HG03439 (cell line): Measurements from ENCODE around the gene MRPS18B.

Source experiments
- ATAC-seq: cut with Tn5 transposase; IDR thresholded peaks from one replicate; pipeline ENCODE4 v1.9.1; 2021; ENCODE audit warnings: mild to moderate bottlenecking, moderate library complexity; ENCODE audit not compliant: unreplicated experiment

The MRPS18B gene

DNA sequence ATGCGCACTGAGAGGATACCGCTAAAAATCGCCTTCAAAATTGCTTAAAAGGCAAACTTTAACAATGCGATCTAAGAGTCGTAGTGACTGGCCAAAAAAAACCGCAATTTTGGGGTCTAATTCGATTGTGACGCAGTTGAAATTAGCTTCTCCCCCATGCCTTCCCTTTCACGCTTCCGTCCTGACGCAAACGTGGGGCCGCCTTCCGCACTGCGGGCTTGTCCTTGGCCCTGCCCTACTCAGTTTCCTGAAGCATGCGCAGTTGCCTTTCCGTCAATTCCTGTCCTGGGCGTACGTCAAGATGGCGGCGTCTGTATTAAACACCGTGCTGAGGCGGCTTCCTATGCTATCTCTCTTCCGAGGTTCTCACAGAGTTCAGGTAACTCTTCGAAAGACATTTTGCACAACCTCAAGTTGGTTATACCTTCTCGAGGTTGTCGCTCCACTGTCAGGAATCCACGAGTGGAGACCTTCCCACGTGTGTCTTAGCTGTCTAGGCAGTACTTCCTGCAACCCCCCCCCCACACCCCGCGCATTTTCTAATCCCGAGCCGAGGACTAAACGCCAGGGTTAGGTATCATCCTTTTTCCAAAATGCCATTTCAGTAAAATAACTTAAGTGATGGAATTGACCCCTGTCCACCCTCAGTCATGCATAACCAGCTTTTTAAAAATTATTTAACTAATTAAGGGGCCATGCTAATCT lies at the start of gene MRPS18B:
Gene MRPS18B (plus strand): TSS at position 276 of the 705 bp plus-strand sequence. CDS start 26 bp downstream, at position 302.
- ATAC-seq = peak; percentile 76

DNA sequence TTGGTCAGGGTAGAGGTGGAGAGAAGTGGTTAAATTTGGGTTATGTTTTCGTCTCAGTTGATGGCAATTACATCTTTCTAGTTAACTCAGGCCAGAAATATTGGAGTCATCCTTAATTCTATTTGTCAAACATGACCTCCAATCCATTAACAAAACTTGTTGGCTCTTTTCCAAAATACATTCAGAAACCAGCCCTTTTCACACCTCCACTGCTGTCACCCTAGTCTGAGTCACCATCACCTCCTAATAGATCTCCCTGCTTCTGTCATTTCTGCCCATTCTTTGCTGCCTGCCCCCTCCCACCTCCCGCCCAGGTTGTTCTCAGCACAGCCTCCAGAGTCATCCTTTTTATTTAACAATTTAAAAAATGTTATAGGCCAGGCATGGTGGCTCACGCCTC lies 49.4 kb upstream of the MRPS18B start:
- no peak for ATAC-seq

DNA sequence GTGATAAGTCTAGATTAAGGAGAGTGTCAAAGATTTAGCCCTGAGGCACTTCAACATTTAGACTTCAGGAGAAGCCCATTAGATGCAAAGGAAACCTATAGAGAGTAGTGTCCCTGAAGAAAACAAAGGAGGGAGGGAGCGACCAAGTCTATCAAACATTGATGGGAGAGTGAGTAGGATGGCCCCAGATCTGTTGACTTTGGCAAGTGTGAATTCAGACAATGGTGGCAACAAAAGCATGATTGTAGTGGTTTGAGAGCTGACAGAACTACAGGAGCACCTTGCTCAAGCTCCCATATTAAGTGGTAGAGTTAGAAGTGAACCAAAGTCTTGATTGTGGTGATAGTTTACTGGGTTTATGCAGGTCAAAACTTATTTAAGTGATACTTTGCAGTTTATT lies 47.4 kb upstream of the MRPS18B start:
- no peak for ATAC-seq

DNA sequence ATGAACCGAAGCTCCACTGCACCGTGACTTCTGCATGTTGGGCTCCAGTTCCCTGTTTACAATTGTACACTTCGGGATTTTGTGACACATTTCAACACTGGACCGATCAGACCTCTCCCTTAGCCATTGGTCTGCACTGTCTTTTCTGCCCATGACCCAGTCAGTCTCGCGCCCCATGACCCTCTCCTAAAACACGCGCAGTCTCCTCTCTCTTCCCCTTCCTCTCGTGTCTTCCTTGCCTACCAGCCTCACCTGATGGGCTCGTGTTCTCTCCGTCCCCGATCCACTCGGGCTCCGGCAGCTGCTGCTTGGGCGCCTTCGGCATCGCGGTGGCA lies 46.9 kb upstream of the MRPS18B start:
- ATAC-seq = peak; percentile 11

DNA sequence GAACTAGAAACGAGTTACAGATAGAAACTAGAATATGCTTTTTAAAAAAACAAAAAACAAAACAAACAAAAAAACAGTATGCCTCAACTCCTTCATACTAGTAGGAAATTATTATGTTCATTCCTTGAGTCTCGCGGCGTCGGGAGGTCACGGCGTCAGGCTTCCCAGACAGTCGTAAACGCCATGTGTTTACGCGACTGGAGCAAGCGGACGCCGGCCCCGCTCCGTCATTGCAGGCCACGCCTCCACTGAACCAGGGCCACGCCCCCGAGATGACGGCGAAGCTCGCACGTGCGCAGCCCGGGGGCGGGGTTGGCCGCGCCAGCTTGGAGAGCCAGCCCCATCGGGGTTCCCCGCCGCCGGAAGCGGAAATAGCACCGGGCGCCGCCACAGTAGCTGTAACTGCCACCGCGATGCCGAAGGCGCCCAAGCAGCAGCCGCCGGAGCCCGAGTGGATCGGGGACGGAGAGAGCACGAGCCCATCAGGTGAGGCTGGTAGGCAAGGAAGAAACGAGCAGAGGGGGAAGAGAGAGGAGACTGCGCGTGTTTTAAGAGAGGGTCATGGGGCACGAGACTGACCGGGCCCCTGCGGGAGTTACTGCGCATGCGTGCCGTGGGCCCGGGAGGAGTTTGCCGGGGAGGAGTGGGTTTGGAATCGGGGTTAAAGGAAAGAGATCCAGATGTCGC lies 46.4 kb upstream of the MRPS18B start, which contains the start of gene ABCF1:
Gene ABCF1 (plus strand): TSS at position 368 of the 687 bp plus-strand sequence. CDS start 46 bp downstream, at position 414.
- ATAC-seq = peak; percentile 89

DNA sequence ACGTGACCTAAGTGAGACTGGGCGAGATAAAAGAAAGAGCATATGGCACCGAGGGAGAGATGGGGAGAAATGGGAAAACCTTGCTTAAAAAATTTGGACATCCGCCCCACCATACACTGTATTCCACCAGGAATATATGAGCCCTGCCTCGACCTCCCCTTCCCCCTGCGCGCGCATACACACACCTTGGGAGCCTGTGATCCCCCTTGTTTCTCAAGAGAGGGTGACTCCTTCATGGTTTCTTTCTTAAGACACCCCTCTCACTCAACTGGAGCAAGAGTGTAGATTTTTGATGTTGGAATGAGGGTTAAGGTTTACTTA lies 45.9 kb upstream of the MRPS18B start:
- ATAC-seq = no peak

DNA sequence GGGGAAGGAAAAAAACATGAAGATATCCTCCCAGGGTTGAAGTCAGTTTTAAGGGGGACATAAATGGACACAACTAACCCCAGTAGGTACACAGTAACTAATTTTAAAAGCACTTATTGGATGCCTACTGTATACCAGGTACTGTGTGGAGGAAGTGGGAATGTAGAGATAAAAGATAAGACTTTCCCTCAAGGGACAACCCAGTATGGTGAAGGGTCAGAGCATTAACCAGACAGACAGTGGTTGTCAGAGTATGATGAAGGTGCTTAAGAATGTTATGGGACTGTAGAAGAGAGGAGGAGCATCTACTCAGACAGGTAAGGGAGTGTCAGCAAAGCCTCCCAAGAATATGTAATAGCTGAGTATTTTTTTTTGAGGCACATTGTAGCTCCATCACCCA lies 45.5 kb upstream of the MRPS18B start:
- ATAC-seq = no peak

DNA sequence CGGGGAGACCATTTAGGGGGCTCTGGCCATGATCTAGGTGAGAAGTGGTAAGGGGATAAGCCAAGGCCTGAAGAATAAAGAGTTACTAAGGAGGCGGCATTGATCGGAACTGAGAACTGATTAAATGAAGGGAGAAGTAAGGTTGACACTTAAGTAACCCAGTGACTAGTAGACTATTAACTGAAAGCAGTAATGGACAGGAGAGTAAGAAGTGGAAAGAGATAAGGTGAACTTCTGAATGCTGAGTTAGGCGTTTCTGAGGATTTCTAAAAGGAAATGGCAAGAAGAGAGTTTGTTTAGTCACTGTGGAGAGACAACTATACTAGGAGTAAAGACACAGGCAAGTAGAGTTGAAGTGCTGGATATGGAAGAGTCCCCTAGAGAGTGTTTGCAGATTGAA lies 44.5 kb upstream of the MRPS18B start:
- no peak for ATAC-seq

DNA sequence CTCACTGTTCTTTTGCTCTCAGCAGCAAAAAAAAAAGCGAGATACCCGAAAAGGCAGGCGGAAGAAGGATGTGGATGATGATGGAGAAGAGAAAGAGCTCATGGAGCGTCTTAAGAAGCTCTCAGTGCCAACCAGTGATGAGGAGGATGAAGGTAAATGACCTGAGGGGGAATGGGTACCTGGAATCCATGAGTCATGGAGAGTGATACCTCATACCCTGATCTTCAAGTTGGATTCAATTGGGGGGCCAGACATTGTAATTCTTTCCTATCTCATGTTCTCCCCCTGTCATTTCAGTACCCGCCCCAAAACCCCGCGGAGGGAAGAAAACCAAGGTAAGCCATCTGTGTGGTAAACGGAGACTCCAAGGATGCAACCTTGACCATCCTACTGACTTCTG lies 39.6 kb upstream of the MRPS18B start:
- no peak for ATAC-seq

DNA sequence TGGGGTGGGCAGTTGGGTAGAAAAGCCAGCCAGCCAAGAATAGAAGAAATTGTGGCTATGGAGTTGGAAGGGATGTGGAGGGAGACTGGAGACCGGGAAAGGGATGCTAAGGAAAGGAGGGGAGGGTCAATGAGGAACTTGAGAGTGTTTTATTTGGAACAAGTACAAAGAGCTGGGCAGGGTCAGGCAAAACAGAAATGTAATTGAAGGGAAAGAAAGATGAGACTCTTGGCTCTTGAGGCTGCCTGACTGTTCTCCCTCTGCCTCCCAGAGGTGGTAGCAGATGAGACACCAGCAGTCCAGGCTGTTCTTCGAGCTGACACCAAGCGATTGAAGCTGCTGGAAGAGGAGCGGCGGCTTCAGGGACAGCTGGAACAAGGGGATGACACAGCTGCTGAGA lies 33.7 kb upstream of the MRPS18B start:
- no peak for ATAC-seq

DNA sequence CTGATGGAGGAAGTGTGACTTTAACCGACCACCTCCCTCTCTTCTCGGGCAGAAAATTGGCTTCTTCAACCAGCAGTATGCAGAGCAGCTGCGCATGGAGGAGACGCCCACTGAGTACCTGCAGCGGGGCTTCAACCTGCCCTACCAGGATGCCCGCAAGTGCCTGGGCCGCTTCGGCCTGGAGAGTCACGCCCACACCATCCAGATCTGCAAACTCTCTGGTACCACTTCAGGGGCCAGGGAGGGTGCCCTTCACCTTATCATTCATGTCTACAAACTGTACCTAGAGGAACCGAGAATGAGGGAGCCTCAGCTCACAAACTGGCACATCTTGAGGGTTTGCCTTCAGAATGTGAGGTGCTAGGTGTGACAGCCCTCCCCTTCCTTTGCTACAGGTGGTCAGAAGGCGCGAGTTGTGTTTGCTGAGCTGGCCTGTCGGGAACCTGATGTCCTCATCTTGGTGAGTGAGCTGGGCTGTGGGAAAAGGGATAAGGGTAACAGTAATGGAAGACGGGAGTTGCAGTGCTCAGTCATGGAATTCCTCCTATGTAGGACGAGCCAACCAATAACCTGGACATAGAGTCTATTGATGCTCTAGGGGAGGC lies 27.8 kb upstream of the MRPS18B start:
- ATAC-seq = no peak

DNA sequence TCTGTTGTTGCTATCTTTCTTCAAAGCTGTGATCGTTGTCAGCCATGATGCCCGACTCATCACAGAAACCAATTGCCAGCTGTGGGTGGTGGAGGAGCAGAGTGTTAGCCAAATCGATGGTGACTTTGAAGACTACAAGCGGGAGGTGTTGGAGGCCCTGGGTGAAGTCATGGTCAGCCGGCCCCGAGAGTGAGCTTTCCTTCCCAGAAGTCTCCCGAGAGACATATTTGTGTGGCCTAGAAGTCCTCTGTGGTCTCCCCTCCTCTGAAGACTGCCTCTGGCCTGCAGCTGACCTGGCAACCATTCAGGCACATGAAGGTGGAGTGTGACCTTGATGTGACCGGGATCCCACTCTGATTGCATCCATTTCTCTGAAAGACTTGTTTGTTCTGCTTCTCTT lies 27.1 kb upstream of the MRPS18B start:
- ATAC-seq = no peak

DNA sequence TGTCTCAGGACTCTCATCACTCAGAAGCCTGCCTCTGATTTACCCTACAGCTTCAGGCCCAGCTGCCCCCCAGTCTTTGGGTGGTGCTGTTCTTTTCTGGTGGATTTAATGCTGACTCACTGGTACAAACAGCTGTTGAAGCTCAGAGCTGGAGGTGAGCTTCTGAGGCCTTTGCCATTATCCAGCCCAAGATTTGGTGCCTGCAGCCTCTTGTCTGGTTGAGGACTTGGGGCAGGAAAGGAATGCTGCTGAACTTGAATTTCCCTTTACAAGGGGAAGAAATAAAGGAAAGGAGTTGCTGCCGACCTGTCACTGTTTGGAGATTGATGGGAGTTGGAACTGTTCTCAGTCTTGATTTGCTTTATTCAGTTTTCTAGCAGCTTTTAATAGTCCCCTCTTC lies 26.6 kb upstream of the MRPS18B start:
- no peak for ATAC-seq

DNA sequence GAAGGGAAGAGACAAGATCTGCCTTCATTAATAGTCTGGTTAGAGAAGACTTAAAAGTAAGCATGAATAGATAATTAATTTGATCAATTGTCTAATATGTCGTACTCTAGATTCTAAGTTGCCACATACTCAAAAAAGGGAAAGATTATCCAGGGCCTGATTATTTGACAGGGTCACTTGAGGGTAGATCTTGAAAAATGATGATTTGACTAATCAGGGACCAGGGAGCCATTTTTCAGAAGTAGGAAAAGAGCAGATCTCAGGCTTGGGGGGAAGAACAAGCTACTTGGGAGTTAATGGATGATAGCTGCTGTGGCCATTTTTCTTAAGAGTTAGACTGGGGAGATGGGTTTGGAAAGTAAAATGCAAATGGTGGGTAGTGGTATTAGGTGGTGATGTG lies 25.4 kb upstream of the MRPS18B start:
- ATAC-seq = no peak

DNA sequence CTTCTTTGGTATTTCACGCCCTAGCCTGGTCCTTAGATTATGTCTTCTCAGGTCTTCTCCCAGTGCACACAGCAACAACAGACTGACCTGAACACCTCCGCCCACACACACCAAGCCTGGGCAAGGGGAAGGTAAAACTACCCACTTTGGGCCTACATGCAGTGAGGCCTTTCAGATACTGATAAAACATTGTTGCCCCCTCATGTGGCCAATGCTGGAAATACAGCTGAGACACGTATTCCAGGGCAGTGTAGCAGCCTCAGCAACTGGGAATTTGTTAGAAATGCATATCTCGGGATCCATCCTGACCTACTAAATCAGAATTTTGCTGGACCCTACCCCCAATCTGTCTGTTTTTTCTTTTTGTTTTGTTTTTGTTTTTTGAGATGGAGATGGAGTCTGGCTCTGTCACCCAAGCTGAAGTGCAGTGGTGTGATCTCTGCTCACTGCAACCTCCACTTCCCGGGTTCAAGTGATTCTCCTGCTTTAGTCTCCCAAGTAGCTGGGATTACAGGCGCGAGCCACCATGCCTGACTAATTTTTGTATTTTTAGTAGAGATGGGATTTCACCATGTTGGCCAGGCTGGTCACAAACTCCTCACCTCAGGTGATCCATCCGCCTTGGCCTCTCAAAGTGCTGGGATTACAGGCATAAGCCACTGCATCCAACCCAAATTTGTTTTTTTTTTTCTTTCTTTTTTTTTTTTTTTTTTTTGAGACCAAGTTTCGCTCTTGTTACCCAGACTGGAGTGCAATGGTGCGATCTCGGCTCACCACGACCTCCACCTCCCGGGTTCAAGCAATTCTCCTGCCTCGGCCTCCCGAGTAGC lies 20.1 kb upstream of the MRPS18B start:
- peak; percentile 60 for ATAC-seq

DNA sequence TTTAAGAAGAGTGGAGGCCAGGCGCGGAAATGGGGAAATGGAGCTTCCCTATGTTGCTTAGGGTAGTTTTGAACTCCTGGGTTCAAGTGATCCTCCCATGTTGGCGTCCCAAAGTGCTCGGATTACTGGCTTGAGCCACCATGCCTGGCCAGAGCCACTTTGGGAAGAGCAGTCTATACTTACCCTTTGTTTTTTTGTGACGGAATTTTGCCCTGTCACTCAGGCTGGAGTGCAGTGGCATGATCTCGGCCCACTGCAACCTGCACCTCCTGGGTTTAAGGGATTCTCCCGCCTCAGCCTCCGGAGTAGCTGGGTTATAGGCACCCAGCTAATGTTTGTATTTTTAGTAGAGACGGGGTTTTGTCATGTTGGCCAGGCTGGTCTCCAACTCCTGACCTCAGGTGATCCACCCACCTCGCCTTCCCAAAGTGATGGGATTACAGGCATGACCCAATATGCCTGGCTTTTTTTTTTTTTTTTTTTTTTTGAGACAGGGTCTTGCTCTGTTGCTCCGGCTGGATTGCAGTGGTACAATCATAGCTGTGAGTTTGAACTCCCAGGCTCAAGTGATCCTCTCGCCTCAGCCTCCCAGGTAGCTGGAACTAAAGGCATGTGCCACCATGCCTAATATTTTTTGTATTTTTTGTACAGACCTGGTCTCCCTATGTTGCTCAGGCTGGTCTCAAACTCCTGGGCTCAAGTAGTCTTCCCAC lies 18.6 kb upstream of the MRPS18B start:
- ATAC-seq = no peak

DNA sequence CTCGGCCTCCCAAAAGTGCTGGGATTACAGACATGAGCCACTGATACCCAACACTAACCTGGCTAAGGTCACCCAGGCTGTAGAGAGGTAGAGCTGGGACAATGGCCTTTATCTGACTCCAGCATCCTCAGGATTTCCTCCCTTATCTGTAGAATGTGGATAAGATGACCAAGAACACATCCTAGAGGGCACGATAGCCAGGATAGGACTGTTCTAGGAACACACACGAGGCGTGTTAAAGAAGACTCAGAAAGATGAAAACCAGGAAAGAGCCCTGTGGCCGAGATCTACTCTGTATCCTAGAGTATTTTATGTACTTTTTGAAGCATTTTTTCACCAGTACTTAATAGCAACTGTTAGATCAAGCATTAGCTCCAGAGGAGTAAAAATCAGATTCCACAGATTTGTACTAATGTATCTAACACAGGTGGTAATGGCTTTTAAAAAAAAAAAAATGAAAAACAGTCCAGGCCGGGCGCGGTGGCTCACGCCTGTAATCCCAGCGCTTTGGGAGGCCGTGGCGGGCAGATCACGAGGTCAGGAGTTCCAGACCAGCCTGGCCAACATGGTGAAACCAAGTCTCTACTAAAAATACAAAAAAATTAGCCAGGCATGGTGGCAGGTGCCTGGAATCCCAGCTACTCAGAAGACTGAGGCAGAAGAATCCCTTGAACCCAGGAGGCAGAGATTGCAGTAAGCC lies 17.9 kb upstream of the MRPS18B start:
- ATAC-seq = no peak

DNA sequence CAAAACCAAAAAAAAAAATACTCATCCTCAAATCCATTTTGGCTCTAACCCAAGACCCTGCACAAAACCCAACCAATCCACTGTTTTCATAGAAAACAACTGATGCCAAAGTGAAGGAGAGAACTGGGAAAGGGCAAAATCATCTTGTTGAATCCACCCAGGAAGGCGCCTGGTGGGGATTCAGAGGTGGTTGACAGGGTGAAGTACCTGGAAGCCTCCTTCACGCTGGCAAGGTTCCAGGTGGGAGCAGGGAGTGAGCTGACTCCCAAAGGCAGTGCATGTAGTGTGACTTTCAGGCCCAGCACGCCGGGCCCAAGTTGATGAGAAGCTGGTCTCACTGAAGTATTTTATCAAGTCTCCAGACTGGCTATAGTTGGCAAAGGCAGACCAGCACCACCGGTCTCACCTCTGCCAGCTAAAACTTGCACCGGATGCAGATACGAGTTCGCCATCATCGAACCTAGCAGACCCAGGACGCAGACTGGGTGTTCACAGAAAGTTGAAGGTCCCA lies 17.1 kb upstream of the MRPS18B start:
- no peak for ATAC-seq

DNA sequence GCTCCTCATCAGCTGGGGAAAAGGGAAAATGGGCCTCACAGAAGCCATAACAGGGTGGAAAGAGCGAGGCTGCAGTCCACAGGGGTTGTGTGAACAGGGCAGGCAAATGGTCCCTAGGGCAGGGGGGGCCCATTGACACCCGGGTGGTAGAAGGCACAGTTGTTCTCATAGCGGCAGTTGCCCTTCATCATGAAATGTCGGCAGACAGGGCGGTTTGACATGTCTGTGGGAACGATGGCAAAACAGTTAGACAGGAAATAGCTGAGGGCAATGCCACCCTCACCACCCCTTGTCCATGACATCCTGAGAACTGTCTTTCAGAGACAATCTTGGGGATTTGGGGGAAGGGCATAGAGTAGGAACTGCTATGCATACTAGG lies 16.2 kb upstream of the MRPS18B start:
- ATAC-seq = no peak
